ENCODE data around the gene GOLGA3. TPM values are rescaled to one million over a fixed set of nuclear protein-coding genes. Genes with fewer than 3 reads are reported as not detected.

Gene GOLGA3
- total and polyA plus RNA-seq, 2 experiments from 2014 or later: 10.3 to 57.8 TPM

- peaks cover 11% of the 10 kb centered on the region; the same call in 1 of the 2 replicates for H3K36me3 ChIP-seq (ENCODE audit: insufficient read depth)
- Mint-ChIP-seq H3K4me3 (no peak overlapping the region), H3K4me1 (no peaks in the 10 kb centered on the region; the same call in 2 of the 3 replicates), H3K27me3 (ENCODE audit: insufficient read depth, low read depth, poor library complexity) (peaks cover 7% of the 10 kb centered on the region), H3K36me3 (ENCODE audit: low read depth) (peaks cover 35% of the 10 kb centered on the region), H3K27ac (no peak overlapping the region), H3K9me3 (no peaks in the 10 kb centered on the region; the same call in none of the 3 replicates)
- no peak overlapping the region for H3K27ac ChIP-seq (ENCODE audit: low read depth)
- no peaks in the 10 kb centered on the region for H4K20me1 ChIP-seq (replicated peaks; ENCODE audit: insufficient read depth)
- DNase-seq (ENCODE audit: low spot score) (no peak), ATAC-seq (no peak)
- no peak overlapping the region for H3K4me3 ChIP-seq
- H3K9me2 ChIP-seq (ENCODE audit: insufficient read depth): no peaks in the 10 kb centered on the region
- no peak overlapping the region for H3K4me2 ChIP-seq
- peaks cover 3% of the 10 kb centered on the region; the same call in 1 of the 2 replicates for H3F3A ChIP-seq (replicated peaks; ENCODE audit: low read depth)
- no peaks in the 10 kb centered on the region for H3K4me1 ChIP-seq (ENCODE audit: insufficient read depth)
- H3K27me3 ChIP-seq (ENCODE audit: insufficient read depth): no peaks in the 10 kb centered on the region
- no peak for TF ChIP-seq ETS1 (IDR thresholded peaks at IDR 0.05)
- no peak for TF ChIP-seq CREB1 (CRISPR knock-in tag; IDR thresholded peaks at IDR 0.05; ENCODE audit: low read depth)
- TF ChIP-seq ZNF114 (CRISPR knock-in tag; IDR thresholded peaks at IDR 0.05): no peak
- TF ChIP-seq POLR2AphosphoS5 (IDR thresholded peaks at IDR 0.05; ENCODE audit: low read depth): no peak
- TF ChIP-seq ZNF331 (CRISPR knock-in tag; IDR thresholded peaks at IDR 0.05; ENCODE audit: low read depth): no peak
- TF ChIP-seq, protein P1, sequence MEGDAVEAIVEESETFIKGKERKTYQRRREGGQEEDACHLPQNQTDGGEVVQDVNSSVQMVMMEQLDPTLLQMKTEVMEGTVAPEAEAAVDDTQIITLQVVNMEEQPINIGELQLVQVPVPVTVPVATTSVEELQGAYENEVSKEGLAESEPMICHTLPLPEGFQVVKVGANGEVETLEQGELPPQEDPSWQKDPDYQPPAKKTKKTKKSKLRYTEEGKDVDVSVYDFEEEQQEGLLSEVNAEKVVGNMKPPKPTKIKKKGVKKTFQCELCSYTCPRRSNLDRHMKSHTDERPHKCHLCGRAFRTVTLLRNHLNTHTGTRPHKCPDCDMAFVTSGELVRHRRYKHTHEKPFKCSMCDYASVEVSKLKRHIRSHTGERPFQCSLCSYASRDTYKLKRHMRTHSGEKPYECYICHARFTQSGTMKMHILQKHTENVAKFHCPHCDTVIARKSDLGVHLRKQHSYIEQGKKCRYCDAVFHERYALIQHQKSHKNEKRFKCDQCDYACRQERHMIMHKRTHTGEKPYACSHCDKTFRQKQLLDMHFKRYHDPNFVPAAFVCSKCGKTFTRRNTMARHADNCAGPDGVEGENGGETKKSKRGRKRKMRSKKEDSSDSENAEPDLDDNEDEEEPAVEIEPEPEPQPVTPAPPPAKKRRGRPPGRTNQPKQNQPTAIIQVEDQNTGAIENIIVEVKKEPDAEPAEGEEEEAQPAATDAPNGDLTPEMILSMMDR (conservative IDR thresholded peaks at IDR 0.05; ENCODE audit: low read depth in 2 of 2): no peak
- no peaks in the 10 kb centered on the region for H3K79me2 ChIP-seq (replicated peaks; ENCODE audit: insufficient read depth)
- no peak overlapping the region for H2AFZ ChIP-seq
These were observed 11.0 kb upstream of the GOLGA3 start for GRCh38 chr12:132839558-132840235.

DNA sequence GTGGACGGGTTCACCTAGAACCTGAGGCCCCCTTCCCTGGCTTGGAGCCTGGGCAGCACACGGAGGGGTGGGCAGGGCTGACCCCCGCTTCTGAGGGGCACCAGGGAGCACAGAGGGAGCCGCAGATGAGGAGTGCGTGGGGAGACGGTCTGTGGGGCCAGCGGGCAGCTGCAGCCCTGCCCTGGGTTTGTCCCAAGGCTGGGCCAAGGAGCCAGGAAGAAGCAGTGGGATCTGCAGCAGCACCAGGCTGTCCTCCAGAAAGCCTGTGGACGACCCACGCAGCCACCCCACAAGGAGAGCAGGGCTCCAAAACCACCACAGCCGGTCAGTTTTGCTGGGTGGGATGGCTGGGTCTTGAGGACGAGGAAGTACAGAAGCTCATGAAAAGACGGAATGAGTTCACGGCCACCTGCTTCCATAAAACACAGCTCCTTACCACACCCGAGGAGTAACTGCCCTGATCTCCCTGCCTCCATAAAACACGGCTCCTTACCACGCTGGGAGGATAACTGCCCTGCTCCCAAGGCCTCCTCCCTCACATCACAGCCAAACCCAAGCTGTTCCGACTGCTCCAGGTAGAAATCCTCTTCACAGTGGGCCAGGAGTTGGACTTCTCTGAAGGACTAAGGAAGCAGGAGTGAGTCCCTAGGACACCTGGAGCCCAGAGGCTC is 9.9 kb upstream of the GOLGA3 start:
- no peak overlapping the region for H3K27ac Mint-ChIP-seq
- H4K20me1 ChIP-seq (replicated peaks; ENCODE audit: insufficient read depth): no peaks in the 10 kb centered on the region
- peaks cover 3% of the 10 kb centered on the region; the same call in 1 of the 2 replicates for H3F3A ChIP-seq (replicated peaks; ENCODE audit: low read depth)
- H3K4me3 Mint-ChIP-seq: no peak overlapping the region
- H3K4me1 Mint-ChIP-seq: no peaks in the 10 kb centered on the region; the same call in 2 of the 3 replicates
- no peak overlapping the region for H3K27ac ChIP-seq (ENCODE audit: low read depth)
- peaks cover 11% of the 10 kb centered on the region; the same call in 1 of the 2 replicates for H3K36me3 ChIP-seq (ENCODE audit: insufficient read depth)
- H3K4me3 ChIP-seq: no peak overlapping the region
- no peaks in the 10 kb centered on the region; the same call in none of the 3 replicates for H3K9me3 Mint-ChIP-seq
- H3K36me3 Mint-ChIP-seq (ENCODE audit: low read depth): peaks cover 30% of the 10 kb centered on the region
- ATAC-seq (no peak; the same call in 2 of the 3 replicates), DNase-seq (ENCODE audit: low spot score) (no peak)
- no peak overlapping the region for H2AFZ ChIP-seq
- no peaks in the 10 kb centered on the region for H3K9me2 ChIP-seq (ENCODE audit: insufficient read depth)
- no peak overlapping the region for H3K4me2 ChIP-seq
- H3K27me3 ChIP-seq (ENCODE audit: insufficient read depth): no peaks in the 10 kb centered on the region
- no peaks in the 10 kb centered on the region for H3K4me1 ChIP-seq (ENCODE audit: insufficient read depth)
- H3K27me3 Mint-ChIP-seq (ENCODE audit: insufficient read depth, low read depth, poor library complexity): peaks cover 7% of the 10 kb centered on the region
- H3K79me2 ChIP-seq (replicated peaks; ENCODE audit: insufficient read depth): no peaks in the 10 kb centered on the region
- no peak for TF ChIP-seq EZH2 (IDR thresholded peaks at IDR 0.05; ENCODE audit: low read depth, unreplicated experiment)
- TF ChIP-seq ZNF462 (CRISPR knock-in tag; IDR thresholded peaks at IDR 0.05): no peak
- TF ChIP-seq, protein P1 (conservative IDR thresholded peaks at IDR 0.05; ENCODE audit: low read depth in 2 of 2): no peak

Measured in GM23338 (cell line).